Loucy (cell line): ENCODE data around the gene AGRN.

Source experiments
- CTCF ChIP-seq: fragments of 200-600 bp; sonication (generic); conservative IDR thresholded peaks from 2 replicates; pipeline ENCODE4 v1.5.1; 2014; ENCODE audit warnings: mild to moderate bottlenecking, antibody characterized with exemption, low read length
- EZH2phosphoT487 ChIP-seq: fragments of 200-600 bp; IDR thresholded peaks from 2 replicates; pipeline ENCODE4 v1.6.1; 2018; ENCODE audit warnings: antibody characterized with exemption, mild to moderate bottlenecking, moderate library complexity, borderline replicate concordance

- TF ChIP-seq CTCF (no peak), EZH2phosphoT487 (no peak)
These were observed 44.6 kb upstream of the AGRN start for GRCh38 chr1:975365-975764.
